ENCODE data around the gene SLC38A4.

Gene SLC38A4

DNA sequence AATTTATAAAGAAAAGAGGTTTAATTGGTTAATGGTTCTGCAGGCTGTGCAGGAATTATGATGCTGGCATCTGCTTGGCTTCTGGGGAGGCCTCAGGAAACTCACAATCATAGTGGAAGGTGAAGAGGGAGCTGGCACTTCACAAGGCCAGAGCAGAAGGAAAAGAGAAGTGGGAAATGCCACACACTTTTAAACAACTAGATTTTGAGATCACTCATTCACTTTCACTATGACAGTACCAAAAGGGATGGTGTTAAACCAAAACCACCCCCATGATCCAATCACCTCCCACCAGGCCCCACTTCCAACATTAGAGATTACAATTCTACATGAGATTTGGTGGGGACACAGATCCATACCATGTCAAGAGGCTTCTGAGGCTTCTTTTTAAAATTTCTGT lies 62.6 kb downstream of the SLC38A4 start:
- H3F3A ChIP-seq (ENCODE audit: insufficient read depth) = no peaks in the 10 kb centered on the region
- no peaks in the 10 kb centered on the region for H3K36me3 ChIP-seq (ENCODE audit: low read length)
- H3K4me2 ChIP-seq (ENCODE audit: low read depth, low read length, poor library complexity, severe bottlenecking) = no peak overlapping the region
- H3K9ac ChIP-seq (ENCODE audit: low read length) = no peak overlapping the region
- H3K27ac ChIP-seq (ENCODE audit: low read depth, low read length) = no peak overlapping the region
- no peaks in the 10 kb centered on the region for H3K9me2 ChIP-seq (replicated peaks; ENCODE audit: insufficient read depth, low read length)
- H4K20me1 ChIP-seq (ENCODE audit: low read depth, low read length) = no peaks in the 10 kb centered on the region; the same call in 1 of the 2 replicates
- H3K27me3 ChIP-seq (ENCODE audit: low read length) = no peaks in the 10 kb centered on the region
- no peaks in the 10 kb centered on the region for H3K9me3 ChIP-seq (ENCODE audit: insufficient read depth, low read length)
- no peak overlapping the region for H3K4me3 ChIP-seq (ENCODE audit: insufficient read depth, low read length, poor library complexity, severe bottlenecking)
- no peaks in the 10 kb centered on the region for H3K79me2 ChIP-seq (ENCODE audit: insufficient read depth, low read length)
- no peak overlapping the region for H2AFZ ChIP-seq (ENCODE audit: low read depth, low read length, severe bottlenecking)
- TF ChIP-seq EZH2phosphoT487 (conservative IDR thresholded peaks at IDR 0.05; ENCODE audit: low read length) = no peak
- TF ChIP-seq, protein P1, sequence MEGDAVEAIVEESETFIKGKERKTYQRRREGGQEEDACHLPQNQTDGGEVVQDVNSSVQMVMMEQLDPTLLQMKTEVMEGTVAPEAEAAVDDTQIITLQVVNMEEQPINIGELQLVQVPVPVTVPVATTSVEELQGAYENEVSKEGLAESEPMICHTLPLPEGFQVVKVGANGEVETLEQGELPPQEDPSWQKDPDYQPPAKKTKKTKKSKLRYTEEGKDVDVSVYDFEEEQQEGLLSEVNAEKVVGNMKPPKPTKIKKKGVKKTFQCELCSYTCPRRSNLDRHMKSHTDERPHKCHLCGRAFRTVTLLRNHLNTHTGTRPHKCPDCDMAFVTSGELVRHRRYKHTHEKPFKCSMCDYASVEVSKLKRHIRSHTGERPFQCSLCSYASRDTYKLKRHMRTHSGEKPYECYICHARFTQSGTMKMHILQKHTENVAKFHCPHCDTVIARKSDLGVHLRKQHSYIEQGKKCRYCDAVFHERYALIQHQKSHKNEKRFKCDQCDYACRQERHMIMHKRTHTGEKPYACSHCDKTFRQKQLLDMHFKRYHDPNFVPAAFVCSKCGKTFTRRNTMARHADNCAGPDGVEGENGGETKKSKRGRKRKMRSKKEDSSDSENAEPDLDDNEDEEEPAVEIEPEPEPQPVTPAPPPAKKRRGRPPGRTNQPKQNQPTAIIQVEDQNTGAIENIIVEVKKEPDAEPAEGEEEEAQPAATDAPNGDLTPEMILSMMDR (IDR thresholded peaks at IDR 0.05; ENCODE audit: insufficient read depth, low read length, poor library complexity, severe bottlenecking) = no peak

DNA sequence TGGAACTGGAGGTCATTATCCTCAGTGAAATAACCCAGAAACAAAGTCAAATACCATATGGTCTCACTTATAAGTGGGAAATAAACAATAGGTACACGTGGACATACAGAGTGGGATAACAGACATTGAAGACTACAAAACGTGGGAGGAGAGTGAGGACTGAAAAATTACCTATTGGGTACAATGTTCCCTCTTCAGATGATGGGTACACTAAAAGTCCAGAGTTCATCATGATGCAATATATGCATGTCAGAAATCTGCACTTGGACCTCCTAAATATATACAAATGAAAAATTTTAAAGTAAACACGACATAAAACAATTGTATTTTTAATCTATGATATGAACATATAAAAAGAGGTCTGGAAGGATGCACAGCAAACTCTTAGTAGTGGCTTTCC lies 71.2 kb downstream of the SLC38A4 start:
- Histone ChIP-seq H3K36me3 (ENCODE audit: low read length) (no peaks in the 10 kb centered on the region), H3K27ac (ENCODE audit: low read depth, low read length) (no peak overlapping the region), H3K4me2 (ENCODE audit: low read depth, low read length, poor library complexity, severe bottlenecking) (no peak overlapping the region), H3K79me2 (ENCODE audit: insufficient read depth, low read length) (no peaks in the 10 kb centered on the region), H3K27me3 (ENCODE audit: low read length) (no peaks in the 10 kb centered on the region), H3K9me2 (replicated peaks; ENCODE audit: insufficient read depth, low read length) (no peaks in the 10 kb centered on the region), H2AFZ (ENCODE audit: low read depth, low read length, severe bottlenecking) (no peak overlapping the region), H3F3A (ENCODE audit: insufficient read depth) (no peaks in the 10 kb centered on the region), H3K9me3 (ENCODE audit: insufficient read depth, low read length) (no peaks in the 10 kb centered on the region), H3K9ac (ENCODE audit: low read length) (no peak overlapping the region), H3K4me3 (ENCODE audit: insufficient read depth, low read length, poor library complexity, severe bottlenecking) (no peak overlapping the region), H4K20me1 (ENCODE audit: low read depth, low read length) (no peaks in the 10 kb centered on the region)
- TF ChIP-seq EZH2phosphoT487 (conservative IDR thresholded peaks at IDR 0.05; ENCODE audit: low read length) = no peak
- TF ChIP-seq, protein P1 (IDR thresholded peaks at IDR 0.05; ENCODE audit: insufficient read depth, low read length, poor library complexity, severe bottlenecking) = no peak

DNA sequence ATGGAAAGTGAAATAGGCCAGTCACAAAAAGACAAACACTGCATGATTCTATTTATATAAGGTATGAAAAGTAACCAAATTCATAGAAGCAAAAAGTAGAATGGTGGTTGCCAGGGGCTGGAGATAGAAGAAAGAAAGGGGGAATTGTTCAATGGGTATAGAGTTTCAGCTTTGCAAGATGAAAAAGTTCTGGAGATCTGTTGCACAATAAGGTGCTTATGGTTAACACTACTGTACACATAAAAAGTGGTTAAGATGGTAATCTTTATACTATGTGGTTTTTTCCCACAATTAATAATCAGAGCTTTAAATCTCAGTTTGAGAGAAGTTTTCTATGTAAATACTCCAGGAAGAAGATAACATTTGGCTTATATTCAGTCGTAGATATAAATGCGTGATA lies 73.4 kb downstream of the SLC38A4 start:
- no peak overlapping the region for H3K4me3 ChIP-seq (ENCODE audit: insufficient read depth, low read length, poor library complexity, severe bottlenecking)
- H3K27me3 ChIP-seq (ENCODE audit: low read length) = no peaks in the 10 kb centered on the region
- no peak overlapping the region for H3K4me2 ChIP-seq (ENCODE audit: low read depth, low read length, poor library complexity, severe bottlenecking)
- no peaks in the 10 kb centered on the region for H3F3A ChIP-seq (ENCODE audit: insufficient read depth)
- H3K9me2 ChIP-seq (replicated peaks; ENCODE audit: insufficient read depth, low read length) = no peaks in the 10 kb centered on the region
- H3K27ac ChIP-seq (ENCODE audit: low read depth, low read length) = no peak overlapping the region
- TF ChIP-seq EZH2phosphoT487 (conservative IDR thresholded peaks at IDR 0.05; ENCODE audit: low read length) = no peak
- TF ChIP-seq, protein P1 (IDR thresholded peaks at IDR 0.05; ENCODE audit: insufficient read depth, low read length, poor library complexity, severe bottlenecking) = no peak
- no peaks in the 10 kb centered on the region for H3K9me3 ChIP-seq (ENCODE audit: insufficient read depth, low read length)
- H3K36me3 ChIP-seq (ENCODE audit: low read length) = no peaks in the 10 kb centered on the region
- no peaks in the 10 kb centered on the region for H4K20me1 ChIP-seq (ENCODE audit: low read depth, low read length)
- no peak overlapping the region for H3K9ac ChIP-seq (ENCODE audit: low read length)
- H2AFZ ChIP-seq (ENCODE audit: low read depth, low read length, severe bottlenecking) = no peak overlapping the region
- no peaks in the 10 kb centered on the region for H3K79me2 ChIP-seq (ENCODE audit: insufficient read depth, low read length)
